ENCODE data around the gene KRT31.
"Not testable (repeated sequence)": the region's sequence is repeated elsewhere in the genome, so short reads cannot be mapped to it uniquely, and the experiment has no call there.

The KRT31 gene

GRCh38 chr17:41429667-41430066 is 32.3 kb upstream of the KRT31 start:
- no peak for TF ChIP-seq CTCF (IDR thresholded peaks at IDR 0.05; ENCODE audit: low read depth, low read length)
- Histone ChIP-seq H3K27ac (no peak overlapping the region), H3K9me3 (ENCODE audit: severe bottlenecking) (peaks cover 14% of the 10 kb centered on the region), H3K36me3 (no peaks in the 10 kb centered on the region), H3K27me3 (ENCODE audit: insufficient read depth, low read depth, severe bottlenecking) (peaks cover 99% of the 10 kb centered on the region), H3K4me3 (ENCODE audit: low read depth, low read length) (no peak overlapping the region)
- no peak for DNase-seq

DNA sequence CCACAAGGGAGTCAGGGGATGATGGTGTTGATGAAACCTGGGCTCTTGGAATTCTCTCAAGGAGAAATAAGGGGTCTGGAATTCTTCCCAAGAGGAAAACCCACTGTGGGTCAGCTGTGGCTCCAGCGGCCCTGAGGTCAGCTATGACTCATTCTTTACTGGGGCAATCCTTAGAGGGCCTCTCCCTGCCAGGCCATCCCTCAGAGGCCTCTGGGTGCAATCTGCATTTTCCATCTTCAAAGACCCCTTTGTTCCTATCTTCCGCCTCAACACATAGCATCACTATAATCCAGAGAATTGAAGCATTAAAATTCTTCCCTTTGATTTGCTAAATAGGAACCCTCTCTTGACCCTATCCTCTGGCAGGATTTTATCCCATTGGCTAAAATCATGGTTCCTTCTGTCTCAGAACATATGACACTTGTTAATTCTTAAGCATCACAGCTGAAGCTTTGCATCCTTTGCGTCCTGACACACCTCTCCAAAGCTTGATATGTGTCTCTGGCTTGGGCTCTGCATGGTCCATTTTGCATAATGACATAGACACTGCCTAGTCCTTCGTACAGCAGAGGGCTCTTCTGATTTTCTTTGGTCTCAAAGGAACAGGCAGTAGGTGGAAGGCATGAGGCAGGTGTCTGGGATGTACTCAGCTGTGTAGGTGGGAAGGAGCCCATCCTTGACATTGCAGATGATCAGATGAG is 31.3 kb upstream of the KRT31 start:
- TF ChIP-seq CTCF (IDR thresholded peaks at IDR 0.05; ENCODE audit: low read depth, low read length), result no peak

GRCh38 chr17:41424111-41424635 is 26.8 kb upstream of the KRT31 start, which contains the start of gene KRT37:
Gene KRT37, minus strand, starts transcription at chr17:41424585. Its CDS starts 62 bp downstream, at chr17:41424523.
- TF ChIP-seq CTCF (IDR thresholded peaks at IDR 0.05; ENCODE audit: low read depth, low read length), result no peak
- Histone ChIP-seq H3K9me3 (ENCODE audit: severe bottlenecking) (peaks cover 18% of the 10 kb centered on the region), H3K36me3 (no peaks in the 10 kb centered on the region), H3K27ac (no peak within 1 kb of the TSS), H3K4me3 (ENCODE audit: low read depth, low read length) (no peak within 1 kb of the TSS), H3K27me3 (ENCODE audit: insufficient read depth, low read depth, severe bottlenecking) (peaks cover 100% of the 10 kb centered on the region)
- no peak for DNase-seq

More for the DNA sequence above, 31.3 kb upstream of the KRT31 start:
- peaks cover 15% of the 10 kb centered on the region for H3K9me3 ChIP-seq (ENCODE audit: severe bottlenecking)
- no peak overlapping the region for H3K27ac ChIP-seq
- H3K36me3 ChIP-seq, result no peaks in the 10 kb centered on the region
- H3K4me3 ChIP-seq (ENCODE audit: low read depth, low read length), result no peak overlapping the region
- DNase-seq, result no peak
- peaks cover 99% of the 10 kb centered on the region for H3K27me3 ChIP-seq (ENCODE audit: insufficient read depth, low read depth, severe bottlenecking)

GRCh38 chr17:41422586-41422985 is 25.2 kb upstream of the KRT31 start:
- H3K36me3 ChIP-seq; H3K27ac ChIP-seq; H3K4me3 ChIP-seq (ENCODE audit: low read depth, low read length); DNase-seq: not testable (repeated sequence)
- peaks cover 100% of the 10 kb centered on the region for H3K27me3 ChIP-seq (ENCODE audit: insufficient read depth, low read depth, severe bottlenecking)
- peaks cover 18% of the 10 kb centered on the region for H3K9me3 ChIP-seq (ENCODE audit: severe bottlenecking)

- no peak overlapping the region for H3K4me3 ChIP-seq (ENCODE audit: low read depth, low read length)
Observed at GRCh38 chr17:41421617-41422016, 24.2 kb upstream of the KRT31 start.

More at GRCh38 chr17:41421617-41422016, 24.2 kb upstream of the KRT31 start:
- Histone ChIP-seq H3K9me3 (ENCODE audit: severe bottlenecking) (peaks cover 18% of the 10 kb centered on the region), H3K27ac (no peak overlapping the region), H3K27me3 (ENCODE audit: insufficient read depth, low read depth, severe bottlenecking) (peaks cover 100% of the 10 kb centered on the region), H3K36me3 (no peaks in the 10 kb centered on the region)
- no peak for TF ChIP-seq CTCF (IDR thresholded peaks at IDR 0.05; ENCODE audit: low read depth, low read length)
- no peak for DNase-seq
